ENCODE measurements around the gene CLDN20.
A peak's percentile ranks its signal among the peaks of the same experiment; 100 is the strongest.
"Not testable (repeated sequence)": the region's sequence is repeated elsewhere in the genome, so short reads cannot be mapped to it uniquely, and the experiment has no call there.

Gene CLDN20

GRCh38 chr6:155267411-155267810, 3.6 kb downstream of the CLDN20 start:
- intact Hi-C loops (cut with DNase I): no loop called here
- no peak for DNase-seq

DNA sequence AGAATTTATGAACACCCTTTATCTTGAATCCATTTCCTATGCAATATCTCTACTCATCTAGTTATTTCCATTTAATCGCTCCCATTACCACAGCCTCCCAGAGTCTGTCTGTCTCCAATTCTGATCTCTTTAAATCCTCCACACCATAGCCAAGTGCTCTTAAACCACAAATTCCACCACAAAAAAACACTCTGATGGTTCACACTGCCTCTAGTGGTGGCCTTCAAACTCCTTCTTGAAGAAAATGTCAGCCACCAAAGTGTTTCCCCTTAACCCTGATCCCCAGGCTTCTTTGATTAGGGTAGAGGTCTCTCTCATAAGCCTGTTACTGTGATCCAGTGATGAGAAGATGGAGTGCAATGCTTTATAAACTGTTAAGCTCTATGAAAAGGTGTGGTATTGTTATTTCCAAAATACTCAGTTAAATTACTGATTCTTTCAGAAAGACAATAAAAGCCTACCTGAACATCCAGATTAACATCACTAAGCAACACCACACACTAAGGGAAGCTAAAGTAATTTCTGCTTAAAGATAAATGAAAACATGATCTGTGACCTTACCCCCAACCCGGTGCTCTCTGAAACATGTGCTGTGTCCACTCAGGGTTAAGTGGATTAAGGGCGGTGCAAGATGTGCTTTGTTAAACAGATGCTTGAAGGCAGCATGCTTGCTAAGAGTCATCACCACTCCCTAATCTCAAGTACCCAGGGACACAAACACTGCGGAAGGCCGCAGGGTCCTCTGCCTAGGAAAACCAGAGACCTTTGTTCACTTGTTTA, 4.5 kb downstream of the CLDN20 start:
- DNase-seq; intact Hi-C loops (cut with DNase I): not testable (repeated sequence)

DNA sequence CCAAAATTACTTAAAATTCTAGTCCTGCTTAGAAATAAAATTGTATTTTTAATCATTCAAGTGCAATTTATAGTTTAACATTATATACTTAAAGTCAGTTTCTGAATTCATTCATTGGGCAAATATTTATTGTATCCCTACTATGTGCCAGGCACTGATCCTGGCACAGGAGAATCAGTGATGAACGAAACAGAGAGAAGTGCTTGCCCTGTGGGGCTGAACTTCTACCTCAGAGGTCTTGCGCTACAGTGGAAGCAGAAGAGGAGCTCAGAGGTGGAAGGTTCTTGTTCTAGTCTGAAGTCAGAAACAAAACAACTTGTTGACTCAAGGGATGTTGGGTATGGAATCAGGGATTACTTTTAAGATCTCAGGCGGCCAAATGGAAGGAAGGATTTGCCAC, 6.0 kb downstream of the CLDN20 start:
- intact Hi-C loops (cut with DNase I): loop anchor here (5.0 kb wide), 1 partner anchor 43 kb away; the partner anchor contains the start of gene TFB1M
- no peak for DNase-seq

DNA sequence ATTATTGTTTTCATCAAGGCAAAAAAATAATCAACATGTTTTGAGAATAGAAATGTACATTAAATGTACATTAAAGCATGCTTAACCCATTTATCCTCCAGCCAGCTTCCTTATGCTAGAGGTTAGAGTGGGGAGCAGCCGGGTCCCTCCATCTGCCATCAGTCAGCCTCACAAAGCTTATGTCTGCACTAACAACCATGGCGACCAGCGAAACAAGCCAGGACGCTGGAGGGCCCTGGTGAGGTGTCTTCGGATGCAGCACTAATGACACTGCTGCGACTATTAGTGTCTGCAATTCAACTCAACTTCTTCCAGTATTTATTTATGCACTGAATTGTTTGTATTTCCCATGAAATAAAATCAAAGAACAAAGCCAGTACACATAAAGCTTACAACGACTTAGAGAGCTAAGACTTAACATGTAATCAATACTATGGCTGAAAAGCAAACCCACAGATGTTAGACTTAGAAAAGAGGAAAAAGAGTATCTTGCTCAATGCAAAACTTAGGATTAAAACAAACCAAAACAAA, 6.8 kb downstream of the CLDN20 start:
- peak in 3 of 10 donors; percentile 46 to 87 (median 71) for DNase-seq
- intact Hi-C loops (cut with DNase I): loop anchor here (5.0 kb wide), 1 partner anchor 42 kb away; the partner anchor contains the start of gene TFB1M

- no peak for DNase-seq
- intact Hi-C loops (cut with DNase I): loop anchor here (5.0 kb wide), 1 partner anchor 41 kb away; the partner anchor contains the start of gene TFB1M
Measured at GRCh38 chr6:155271145-155271544, 7.3 kb downstream of the CLDN20 start.

DNA sequence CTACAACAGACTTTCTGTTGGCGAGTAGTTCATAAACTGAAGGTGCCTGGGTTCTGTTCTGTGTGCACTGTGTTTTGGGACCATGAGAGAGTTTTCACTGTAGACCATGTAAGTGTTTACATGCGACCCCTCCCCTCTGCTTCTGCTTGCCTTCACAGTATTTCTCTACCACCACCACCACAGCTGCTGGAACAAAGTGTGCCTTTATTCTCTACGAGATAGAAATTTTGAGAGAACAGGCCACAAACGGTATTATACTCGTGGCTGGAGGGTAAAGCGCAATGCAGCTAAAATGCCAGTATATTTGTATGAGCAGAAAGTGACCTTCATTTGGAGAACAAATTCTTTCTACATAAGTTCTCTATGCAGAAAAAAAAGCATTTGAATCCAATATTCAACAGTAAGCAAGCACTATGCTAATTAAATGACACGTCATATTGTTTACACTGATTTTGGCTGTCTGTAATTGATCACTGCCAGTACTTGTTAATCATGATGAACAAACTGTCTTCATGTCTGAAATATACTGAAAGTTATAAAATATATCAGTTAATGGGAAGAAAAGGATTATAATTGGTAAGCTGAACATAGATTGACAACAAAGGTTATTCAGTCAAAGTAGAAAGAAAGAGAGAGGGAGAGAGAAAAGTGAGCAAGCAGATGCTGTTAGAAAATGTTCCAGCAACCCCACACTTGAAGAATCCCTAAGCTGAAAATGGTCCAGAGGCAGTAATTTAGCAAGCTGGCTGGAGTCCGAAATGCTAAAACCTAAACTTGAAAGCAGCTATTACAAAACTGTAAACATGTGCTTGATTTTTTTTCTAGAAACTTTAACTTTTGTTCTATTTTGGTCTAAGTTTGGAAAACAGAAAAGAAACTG, 8.8 kb downstream of the CLDN20 start:
- intact Hi-C loops (cut with DNase I): loop anchor here (5.0 kb wide), 1 partner anchor 40 kb away; the partner anchor contains the start of gene TFB1M
- DNase-seq: peak in 1 of 10 donors; percentile 31

DNA sequence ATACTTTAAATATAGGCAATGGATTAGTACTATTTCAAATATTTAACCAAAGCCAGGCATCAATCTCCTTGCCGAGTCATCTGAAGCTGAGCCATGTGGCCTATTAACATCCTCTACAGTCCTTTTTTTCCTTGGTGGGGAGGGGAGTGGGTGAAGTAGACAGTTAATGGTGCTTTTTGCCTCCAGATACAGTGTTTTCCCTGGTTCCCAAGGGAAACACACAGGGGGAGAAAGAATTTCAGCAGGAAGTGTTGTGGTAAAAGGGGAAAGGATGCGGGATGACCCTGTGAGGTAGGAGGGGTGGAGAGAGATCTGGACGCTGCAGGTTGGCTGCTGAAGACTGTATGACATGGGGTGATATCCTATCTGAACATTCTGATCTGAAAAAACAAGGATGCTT, 9.6 kb downstream of the CLDN20 start:
- no peak for DNase-seq
- intact Hi-C loops (cut with DNase I): loop anchor here (5.0 kb wide), 1 partner anchor 39 kb away; the partner anchor contains the start of gene TFB1M

DNA sequence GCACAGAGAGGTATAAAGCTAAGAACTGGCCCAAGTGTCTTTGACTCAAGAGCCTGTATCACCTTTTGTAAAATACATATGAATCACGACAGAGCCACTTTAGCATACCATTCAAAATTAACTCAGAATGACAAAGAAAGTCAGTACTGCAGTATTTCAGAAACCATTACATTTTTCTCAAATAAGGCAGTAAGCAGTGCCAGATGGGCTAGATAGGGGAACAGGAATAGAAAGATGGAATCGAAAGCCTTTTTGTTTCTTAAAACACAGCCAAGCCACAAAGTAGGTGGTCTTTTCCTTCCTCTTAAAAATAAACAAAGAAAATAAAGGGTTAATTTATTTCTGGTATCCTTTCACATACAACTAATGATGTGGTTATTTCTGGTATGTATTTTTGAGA, 10.3 kb downstream of the CLDN20 start:
- no peak for DNase-seq
- intact Hi-C loops (cut with DNase I): loop anchor here (5.0 kb wide), 1 partner anchor 38 kb away; the partner anchor contains the start of gene TFB1M

- intact Hi-C loops (cut with DNase I): loop anchor here (5.0 kb wide), 1 partner anchor 38 kb away; the partner anchor contains the start of gene TFB1M
- no peak for DNase-seq
Measured at GRCh38 chr6:155274533-155274932, 10.7 kb downstream of the CLDN20 start.

- DNase-seq: peak in 7 of 10 donors; percentile 36 to 89 (median 46)
- intact Hi-C loops (cut with DNase I): no loop called here
Measured at GRCh38 chr6:155275808-155276480, 12.1 kb downstream of the CLDN20 start.

DNA sequence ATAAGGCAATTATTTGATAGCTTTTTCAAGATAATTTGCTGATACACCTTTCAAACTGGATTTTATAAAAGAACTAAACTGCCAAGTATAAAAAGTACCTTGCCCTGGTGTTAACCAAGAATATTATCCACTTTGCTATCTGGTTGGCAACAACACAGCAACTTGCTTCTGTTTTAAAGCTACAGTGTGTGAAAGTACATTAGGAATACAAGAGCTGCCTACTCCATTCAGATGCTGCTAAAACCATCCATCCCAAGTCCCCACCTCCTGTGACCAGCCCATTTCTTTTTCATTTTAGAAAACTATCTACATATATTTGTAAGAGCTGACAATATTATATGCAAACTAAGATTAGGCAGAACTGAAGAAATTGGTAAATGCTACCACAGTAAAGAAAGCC, 12.8 kb downstream of the CLDN20 start:
- intact Hi-C loops (cut with DNase I): no loop called here
- no peak for DNase-seq

DNA sequence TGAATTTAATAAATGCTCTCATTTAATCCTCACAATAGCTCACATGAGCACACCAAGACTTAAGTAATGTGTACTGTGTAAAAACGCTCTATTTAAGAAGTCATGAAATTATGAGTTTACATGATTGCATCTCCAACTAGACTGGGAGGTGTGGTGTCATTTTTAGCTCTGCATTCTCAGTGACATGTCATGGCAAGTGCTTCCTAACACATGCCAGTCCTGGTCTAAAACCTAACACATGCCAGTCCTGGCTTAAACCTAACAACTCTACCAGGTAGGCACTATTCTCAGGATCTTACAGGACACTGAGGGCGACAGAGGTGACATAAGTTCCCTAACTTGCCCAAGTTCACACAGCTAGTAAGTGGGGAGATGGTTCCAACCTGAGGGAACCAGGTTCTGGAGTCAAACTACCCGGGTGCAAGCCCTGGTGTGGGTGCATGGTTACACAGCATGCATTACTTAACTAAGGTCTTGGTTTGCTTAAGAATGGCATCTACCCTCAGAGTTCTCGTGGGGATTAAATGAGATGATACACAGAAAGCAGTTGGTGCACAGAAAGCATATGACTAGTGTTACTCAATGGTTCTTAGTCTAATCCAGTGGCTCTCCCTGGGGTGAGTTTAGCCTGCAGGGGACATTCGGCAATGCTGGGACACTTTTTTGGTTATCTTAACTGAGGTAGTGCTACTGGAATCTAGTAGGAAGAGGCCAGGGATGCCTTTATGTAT, 14.7 kb downstream of the CLDN20 start:
- intact Hi-C loops (cut with DNase I): no loop called here
- DNase-seq: no peak

DNA sequence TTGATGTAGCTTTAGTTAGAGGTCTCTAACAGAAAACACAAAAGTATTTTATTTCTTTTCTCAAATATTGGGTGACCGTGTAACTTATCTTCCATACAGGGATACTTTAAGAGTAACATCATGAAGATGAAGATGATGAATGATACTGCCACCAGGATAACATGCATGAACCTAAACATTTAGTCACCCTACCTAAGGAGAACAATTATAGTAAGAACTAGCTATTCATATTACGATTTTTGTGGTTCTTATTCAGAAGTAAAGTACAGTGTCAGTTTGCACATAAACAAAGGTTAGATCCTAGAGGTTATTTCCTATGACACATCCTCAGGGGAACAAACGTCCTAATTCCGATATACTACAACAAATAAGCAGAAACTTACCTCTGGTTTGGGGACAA, 21.0 kb downstream of the CLDN20 start:
- no peak for DNase-seq
- intact Hi-C loops (cut with DNase I): no loop called here

DNA sequence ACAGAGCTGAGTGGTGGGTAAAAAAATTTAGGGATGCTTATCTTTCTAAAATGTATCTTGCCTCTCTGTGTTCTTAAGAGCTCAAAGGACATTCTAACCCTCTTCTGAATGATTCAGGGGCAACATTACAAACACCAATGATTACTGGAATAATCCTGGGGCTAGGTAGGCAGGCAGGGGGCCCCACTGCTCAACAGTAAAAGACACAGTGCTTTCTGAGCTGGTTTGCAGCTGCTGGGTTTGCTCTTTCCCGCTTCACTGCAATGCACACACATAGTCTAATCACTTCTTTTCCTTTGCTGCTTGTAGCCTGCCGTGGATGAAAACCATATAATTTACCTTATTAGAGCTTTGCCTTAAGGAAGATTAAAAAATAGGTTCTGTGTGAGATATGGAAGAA, 23.9 kb downstream of the CLDN20 start:
- no peak for DNase-seq
- intact Hi-C loops (cut with DNase I): no loop called here

- intact Hi-C loops (cut with DNase I): no loop called here
- no peak for DNase-seq
Measured at GRCh38 chr6:155290491-155290890, 26.7 kb downstream of the CLDN20 start.

DNA sequence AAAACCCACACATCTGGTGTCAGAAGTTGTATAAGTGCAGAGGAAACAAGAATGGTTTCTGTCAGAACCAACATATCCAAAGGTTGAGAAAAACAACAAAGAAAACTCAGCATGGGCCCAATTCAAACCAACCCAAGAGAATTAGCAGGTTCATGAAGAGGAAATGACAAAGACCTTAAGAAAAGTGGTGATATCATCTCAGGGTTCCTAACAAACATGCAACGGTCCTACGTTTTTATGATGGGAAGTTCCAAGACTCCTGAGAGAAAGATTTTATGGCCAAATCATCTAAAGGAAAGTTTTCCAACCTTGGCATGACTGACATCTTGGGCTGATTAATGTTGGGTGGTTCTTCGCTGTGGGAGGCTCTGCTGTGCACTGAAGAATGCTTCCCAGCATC, 27.5 kb downstream of the CLDN20 start:
- intact Hi-C loops (cut with DNase I): no loop called here
- DNase-seq: no peak

- intact Hi-C loops (cut with DNase I): no loop called here
- no peak for DNase-seq
Measured at GRCh38 chr6:155292711-155293110, 28.9 kb downstream of the CLDN20 start.

- intact Hi-C loops (cut with DNase I): no loop called here
- DNase-seq: no peak
Measured at GRCh38 chr6:155297669-155298068, 33.9 kb downstream of the CLDN20 start.

DNA sequence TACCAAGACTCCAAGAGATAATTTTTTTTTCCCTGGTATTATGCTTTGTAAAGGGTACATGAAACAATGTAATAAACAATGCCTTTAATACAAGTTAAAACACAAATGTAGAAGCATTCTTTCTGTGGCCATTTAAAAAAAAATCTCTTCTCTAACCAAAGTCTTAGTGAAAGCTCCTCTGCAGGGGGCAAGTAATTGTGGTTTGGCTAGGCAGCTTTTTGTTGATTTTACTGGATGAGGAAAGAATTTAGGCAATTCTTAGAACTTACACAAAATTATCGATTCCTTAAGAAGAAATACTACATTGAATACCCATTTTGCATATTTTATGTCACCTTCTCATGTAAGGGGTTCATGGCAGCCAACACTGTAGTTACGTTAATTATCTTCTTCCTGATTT, 38.1 kb downstream of the CLDN20 start:
- intact Hi-C loops (cut with DNase I): no loop called here

More for the DNA sequence above, 38.1 kb downstream of the CLDN20 start:
- no peak for DNase-seq
